ENCODE results near the gene ADRA2C. TPM values are rescaled to one million over a fixed set of nuclear protein-coding genes. Genes with fewer than 3 reads are reported as not detected.
A peak's percentile ranks its signal among the peaks of the same experiment; 100 is the strongest.

The ADRA2C gene
- total and polyA plus RNA-seq, 2 experiments from 2014 or later: 3.0 to 16.6 TPM

GRCh38 chr4:3779509-3779908, 13.3 kb downstream of the ADRA2C start (continued):
- TF ChIP-seq ZNF462 (CRISPR knock-in tag; IDR thresholded peaks at IDR 0.05) (no peak), EZH2phosphoT487 (IDR thresholded peaks at IDR 0.05; ENCODE audit: unreplicated experiment) (no peak)

- H3K4me2 ChIP-seq: no peak overlapping the region
- Mint-ChIP-seq H3K4me3 (no peak overlapping the region), H3K27ac (no peak overlapping the region)
Measured at GRCh38 chr4:3780347-3781171, 14.4 kb downstream of the ADRA2C start.

More at GRCh38 chr4:3780347-3781171, 14.4 kb downstream of the ADRA2C start:
- H3K36me3 Mint-ChIP-seq (ENCODE audit: low read depth): 0 out of 3 replicates have a peak, but pooled peaks cover 4% of the 10 kb centered on the region
- H3K4me3 ChIP-seq: no peak overlapping the region
- peaks cover 6% of the 10 kb centered on the region; the same call in 2 of the 3 replicates for H3K4me1 Mint-ChIP-seq
- DNase-seq (ENCODE audit: low spot score) (no peak), ATAC-seq (peak; percentile 37)
- H3K9me2 ChIP-seq (ENCODE audit: insufficient read depth): no peaks in the 10 kb centered on the region
- no peaks in the 10 kb centered on the region for H3K36me3 ChIP-seq (ENCODE audit: insufficient read depth)
- H3K79me2 ChIP-seq (replicated peaks; ENCODE audit: insufficient read depth): no peaks in the 10 kb centered on the region
- H3K9me3 Mint-ChIP-seq: peaks cover 6% of the 10 kb centered on the region; the same call in 2 of the 3 replicates
- peaks cover 5% of the 10 kb centered on the region; the same call in 1 of the 2 replicates for H3K4me1 ChIP-seq (ENCODE audit: insufficient read depth)
- no peaks in the 10 kb centered on the region for H3F3A ChIP-seq (replicated peaks; ENCODE audit: low read depth)
- H3K27ac ChIP-seq (ENCODE audit: low read depth): no peak overlapping the region
- H3K27me3 ChIP-seq (ENCODE audit: insufficient read depth): no peaks in the 10 kb centered on the region
- H2AFZ ChIP-seq: no peak overlapping the region
- peaks cover 5% of the 10 kb centered on the region for H3K27me3 Mint-ChIP-seq (ENCODE audit: insufficient read depth, low read depth, poor library complexity)
- H4K20me1 ChIP-seq (replicated peaks; ENCODE audit: insufficient read depth): no peaks in the 10 kb centered on the region
- TF ChIP-seq CTCF (conservative IDR thresholded peaks at IDR 0.05; ENCODE audit: low read depth in 2 of 2): no peak
- TF ChIP-seq STAT1 (IDR thresholded peaks at IDR 0.05; ENCODE audit: unreplicated experiment): no peak
- TF ChIP-seq JUNB (IDR thresholded peaks at IDR 0.05; ENCODE audit: unreplicated experiment): no peak
- TF ChIP-seq ZNF331 (CRISPR knock-in tag; IDR thresholded peaks at IDR 0.05; ENCODE audit: low read depth): no peak
- no peak for TF ChIP-seq ETS1 (IDR thresholded peaks at IDR 0.05)
- TF ChIP-seq ZNF114 (CRISPR knock-in tag; IDR thresholded peaks at IDR 0.05): no peak
- no peak for TF ChIP-seq NANOG (IDR thresholded peaks at IDR 0.05; ENCODE audit: borderline replicate concordance)

All from GM23338 (cell line).